Panc1 (cell line): ENCODE data around the gene FREM1. TPM values are rescaled to one million over a fixed set of nuclear protein-coding genes. Genes with fewer than 3 reads are reported as not detected.

Experiments used
- ATAC-seq: fragments of 200-7000 bp; cut with Tn5 transposase; 2 replicates; pipeline ENCODE4 v1.9.1; 2020; ENCODE audit warnings: mild to moderate bottlenecking, moderate library complexity
- BruUV-seq: library from RNA; stranded (reverse); fragments of 400-500 nt; replicated peaks from 2 replicates; lab custom pipeline; 2021; lab: Mats Ljungman, UMichigan
- CTCF ChIA-PET: fragments of 300-600 bp; sonication (Branson Sonifier 250); formaldehyde crosslinking; loops from one replicate; lab custom pipeline; 2022; ENCODE audit warnings: antibody characterized with exemption; lab: Charles Lee
- POLR2A ChIA-PET: fragments of 300-600 bp; sonication (Branson Sonifier 250); formaldehyde crosslinking; loops from one replicate; lab custom pipeline; 2022; ENCODE audit warnings: antibody characterized with exemption; lab: Charles Lee
- DNase-seq: peaks from one replicate; pipeline ENCODE4 v3.0.0-alpha.2; 2010; ENCODE audit warnings: low read depth, low spot score
- H3K27ac ChIP-seq: 2 replicates; pipeline ENCODE4 v1.5.1; 2011; ENCODE audit warnings: mild to moderate bottlenecking, low read length, inconsistent platforms
- H3K27me3 ChIP-seq: fragments of 200-500 bp; sonication (Bioruptor generic); 2 replicates; pipeline ENCODE4 v1.6.0; 2014; ENCODE audit warnings: low read length, inconsistent platforms; ENCODE audit not compliant: control insufficient read depth, insufficient read depth
- H3K36me3 ChIP-seq: fragments of 200-500 bp; sonication (Bioruptor generic); 2 replicates; pipeline ENCODE4 v1.5.1; 2014; ENCODE audit warnings: inconsistent platforms, mild to moderate bottlenecking, low read length, moderate library complexity; ENCODE audit not compliant: control insufficient read depth, insufficient read depth
- H3K4me1 ChIP-seq: 2 replicates; pipeline ENCODE4 v1.5.1; 2011; ENCODE audit warnings: inconsistent platforms, mild to moderate bottlenecking, low read length, moderate library complexity; ENCODE audit not compliant: control insufficient read depth, insufficient read depth
- H3K4me3 ChIP-seq, 2 experiments: 2 replicates each; pipeline ENCODE4 v1.5.1; 2011 to 2012; ENCODE audit warnings: low read depth in 2 of 2, low read length in 2 of 2, mild to moderate bottlenecking in 2 of 2, inconsistent platforms in 1 of 2, moderate library complexity in 1 of 2
- H3K9me3 ChIP-seq: fragments of 200-500 bp; sonication (Bioruptor generic); 2 replicates; pipeline ENCODE4 v1.5.1; 2014; ENCODE audit warnings: low read depth, mild to moderate bottlenecking, inconsistent platforms, low read length, moderate library complexity; ENCODE audit not compliant: control insufficient read depth, insufficient read depth
- CTCF ChIP-seq: fragments of 450-650 bp; IDR thresholded peaks from 2 replicates; pipeline ENCODE4 v1.5.1; 2017; ENCODE audit warnings: mild to moderate bottlenecking
- POLR2AphosphoS5 ChIP-seq: IDR thresholded peaks from 2 replicates; pipeline ENCODE4 v1.6.1; 2012; ENCODE audit warnings: mild to moderate bottlenecking, low read depth, low read length, moderate library complexity
- REST ChIP-seq, 2 experiments: IDR thresholded peaks; 2 replicates each; pipeline ENCODE4 v1.6.1; 2011 to 2012; ENCODE audit warnings: low read depth in 2 of 2, control low read depth in 1 of 2, low read length in 1 of 2, mild to moderate bottlenecking in 1 of 2, moderate library complexity in 1 of 2; ENCODE audit not compliant: insufficient read depth in 1 of 2
- SIN3A ChIP-seq: IDR thresholded peaks from 2 replicates; pipeline ENCODE4 v1.6.1; 2012; ENCODE audit warnings: low read depth, mild to moderate bottlenecking, low read length, moderate library complexity, borderline replicate concordance; ENCODE audit not compliant: insufficient read depth
- TCF7L2 ChIP-seq: IDR thresholded peaks from 2 replicates; pipeline ENCODE4 v1.6.1; 2011; ENCODE audit warnings: mild to moderate bottlenecking, low read depth, low read length, inconsistent platforms
- in situ Hi-C: cut with HindIII; loops from 2 replicates; pipeline ENCODE4 v1.10.0; 2016; ENCODE audit warnings: low sequenced_read_pairs, low pct_unique_long_range_greater_than_20kb
- intact Hi-C: fragments of 100-400 bp; cut with micrococcal nuclease; formaldehyde crosslinking; loops from one replicate; pipeline ENCODE4 v1.10.0; 2022; ENCODE audit not compliant: unreplicated experiment
- total RNA-seq: library from RNA; stranded (reverse); gene quantifications from one replicate; pipeline ENCODE4 v1.2.1, GENCODE V29; 2021; ENCODE audit not compliant: unreplicated experiment

Gene FREM1
- total RNA-seq, 1 experiment from 2014 or later: not detected

GRCh38 chr9:14899815-14900193 is 10.4 kb downstream of the FREM1 start:
- H3K27me3 ChIP-seq: no peaks in the 10 kb centered on the region
- POLR2A ChIA-PET: no interaction called here
- no peaks in the 10 kb centered on the region for H3K4me1 ChIP-seq
- no peaks in the 10 kb centered on the region for H3K9me3 ChIP-seq
- CTCF ChIA-PET: no interaction called here
- TF ChIP-seq REST (IDR thresholded peaks at IDR 0.05; ENCODE audit: insufficient read depth in 1 of 2, low read depth in 2 of 2, low read length in 1 of 2): no peak
- TF ChIP-seq TCF7L2: no peak
- no peak for TF ChIP-seq CTCF
- TF ChIP-seq SIN3A: no peak
- TF ChIP-seq POLR2AphosphoS5: no peak
- intact Hi-C loops (no loop called here), in situ Hi-C loops (no loop called here)
- no TSS peak for BruUV-seq
- ATAC-seq: no peak
- H3K36me3 ChIP-seq: no peaks in the 10 kb centered on the region
- H3K4me3 ChIP-seq: no peak overlapping the region
- no peak overlapping the region for H3K27ac ChIP-seq
- no peak for DNase-seq

GRCh38 chr9:14899042-14899814 is 11.0 kb downstream of the FREM1 start:
- CTCF ChIA-PET: no interaction called here
- DNase-seq: no peak

More at GRCh38 chr9:14899042-14899814, 11.0 kb downstream of the FREM1 start:
- Histone ChIP-seq H3K27me3 (no peaks in the 10 kb centered on the region), H3K36me3 (no peaks in the 10 kb centered on the region), H3K4me3 (no peak overlapping the region), H3K4me1 (no peaks in the 10 kb centered on the region), H3K9me3 (no peaks in the 10 kb centered on the region), H3K27ac (no peak overlapping the region)
- no peak for TF ChIP-seq CTCF
- TF ChIP-seq SIN3A: no peak
- TF ChIP-seq REST (IDR thresholded peaks at IDR 0.05; ENCODE audit: insufficient read depth in 1 of 2, low read depth in 2 of 2, low read length in 1 of 2): no peak
- TF ChIP-seq POLR2AphosphoS5: no peak
- no peak for TF ChIP-seq TCF7L2
- no peak for ATAC-seq
- intact Hi-C loops: no loop called here
- POLR2A ChIA-PET: no interaction called here
- in situ Hi-C loops: no loop called here
- BruUV-seq: no TSS peak
